Choroid plexus epithelial cell (primary cell): Measurements from ENCODE around the gene RPLP2.

Experiments
- DNase-seq: peaks from one replicate; pipeline ENCODE4 v3.0.0-alpha.2; 2010; ENCODE audit warnings: low read depth
- H3K4me3 ChIP-seq: 2 replicates; pipeline ENCODE4 v1.5.1; 2011; ENCODE audit warnings: low read depth, mild to moderate bottlenecking, control low read depth, low read length, moderate library complexity
- CTCF ChIP-seq: conservative IDR thresholded peaks from 2 replicates; pipeline ENCODE4 v1.5.1; 2011; ENCODE audit warnings: low read depth, mild to moderate bottlenecking, control low read depth, inconsistent platforms, low read length, moderate library complexity

Gene RPLP2

GRCh38 chr11:797296-798092, 12.3 kb upstream of the RPLP2 start:
- TF ChIP-seq CTCF, result no peak

GRCh38 chr11:798093-798713, 11.6 kb upstream of the RPLP2 start, which contains the start of gene SLC25A22:
Gene SLC25A22 (minus strand): TSS chr11:798281. CDS start chr11:795006, 3,275 bp downstream.
- peak; percentile 55 for TF ChIP-seq CTCF
- DNase-seq, result peak; percentile 79

More at GRCh38 chr11:797296-798092, 12.3 kb upstream of the RPLP2 start:
- peak overlapping the region; percentile 79 for H3K4me3 ChIP-seq
- peak; percentile 95 for DNase-seq

GRCh38 chr11:799641-800316, 10.0 kb upstream of the RPLP2 start:
- DNase-seq, result no peak
- H3K4me3 ChIP-seq, result no peak overlapping the region
- no peak for TF ChIP-seq CTCF

More at GRCh38 chr11:798093-798713, 11.6 kb upstream of the RPLP2 start, which contains the start of gene SLC25A22:
- peak within 1 kb of the TSS; percentile 79 for H3K4me3 ChIP-seq

- DNase-seq, result no peak
- TF ChIP-seq CTCF, result no peak
- no peak overlapping the region for H3K4me3 ChIP-seq
These were observed 9.3 kb upstream of the RPLP2 start for GRCh38 chr11:800473-800872.

GRCh38 chr11:801097-801780, 8.5 kb upstream of the RPLP2 start:
- TF ChIP-seq CTCF, result no peak
- H3K4me3 ChIP-seq, result no peak overlapping the region
- DNase-seq, result no peak

GRCh38 chr11:802018-802617, 7.6 kb upstream of the RPLP2 start:
- no peak for TF ChIP-seq CTCF
- H3K4me3 ChIP-seq, result no peak overlapping the region

More at GRCh38 chr11:802018-802617, 7.6 kb upstream of the RPLP2 start:
- no peak for DNase-seq
